ENCODE data around the gene LGSN. TPM values are rescaled to one million over a fixed set of nuclear protein-coding genes. Genes with fewer than 3 reads are reported as not detected.
"Not testable (repeated sequence)": the region's sequence is repeated elsewhere in the genome, so short reads cannot be mapped to it uniquely, and the experiment has no call there.

LGSN gene
- total RNA-seq (under 1 TPM; 0.08 to 0.14 TPM), polyA plus RNA-seq (not detected), total RNA-seq (0 to 0.89 (median 0.10) reads per million in 6 experiments)

GRCh38 chr6:63319939-63320338, at the start of gene LGSN:
TSS of gene LGSN (minus strand) at chr6:63319983. CDS start at chr6:63319943, 40 bp downstream.
- H3K27ac Mint-ChIP-seq = peak within 1 kb of the TSS in 1 of 10 donors; percentile 2
- DNase-seq (no peak), ATAC-seq (no peak)
- POLR2A ChIA-PET = no interaction called here
- H3K36me3 Mint-ChIP-seq = no peaks in the 10 kb centered on the region
- H3K4me1 Mint-ChIP-seq = no peaks in the 10 kb centered on the region
- H3K27me3 Mint-ChIP-seq = peaks cover 0 to 3% (median 0%) of the 10 kb centered on the region in 5 donors
- no peak within 1 kb of the TSS for H3K4me3 Mint-ChIP-seq
- H3K9me3 Mint-ChIP-seq = peaks cover 0 to 3% (median 0%) of the 10 kb centered on the region in 9 donors

GRCh38 chr6:63368347-63368746, 48.6 kb upstream of the LGSN start:
- Mint-ChIP-seq H3K27ac (no peak overlapping the region), H3K4me1 (peaks cover 0 to 1% (median 0%) of the 10 kb centered on the region in 4 donors), H3K27me3 (peaks cover 2 to 13% (median 3%) of the 10 kb centered on the region in 5 donors), H3K9me3 (peaks cover 0 to 30% (median 14%) of the 10 kb centered on the region in 9 donors), H3K36me3 (no peaks in the 10 kb centered on the region), H3K4me3 (no peak overlapping the region)
- DNase-seq = no peak
- no peak for ATAC-seq
- POLR2A ChIA-PET = no interaction called here

- H3K4me3 Mint-ChIP-seq, POLR2A ChIA-PET, H3K4me1 Mint-ChIP-seq, DNase-seq, H3K36me3 Mint-ChIP-seq, H3K27ac Mint-ChIP-seq, ATAC-seq: not testable (repeated sequence)
- peaks cover 0 to 40% (median 21%) of the 10 kb centered on the region in 9 donors for H3K9me3 Mint-ChIP-seq
- H3K27me3 Mint-ChIP-seq = peaks cover 3 to 25% (median 7%) of the 10 kb centered on the region in 5 donors
These were observed 42.8 kb upstream of the LGSN start for GRCh38 chr6:63362500-63363120.

- POLR2A ChIA-PET, H3K36me3 Mint-ChIP-seq, ATAC-seq, H3K4me3 Mint-ChIP-seq, DNase-seq, H3K27ac Mint-ChIP-seq: not testable (repeated sequence)
- Mint-ChIP-seq H3K27me3 (peaks cover 0 to 14% (median 5%) of the 10 kb centered on the region in 5 donors), H3K9me3 (peaks cover 0 to 19% (median 6%) of the 10 kb centered on the region in 9 donors), H3K4me1 (peaks cover 2 to 13% (median 7%) of the 10 kb centered on the region in 4 donors)
These were observed 37.6 kb upstream of the LGSN start for GRCh38 chr6:63357384-63357783.

- Mint-ChIP-seq H3K9me3 (peaks cover 0 to 16% (median 6%) of the 10 kb centered on the region in 9 donors), H3K4me3 (no peak overlapping the region), H3K36me3 (peaks cover 0 to 5% (median 0%) of the 10 kb centered on the region in 3 donors), H3K27ac (no peak overlapping the region), H3K4me1 (peaks cover 4 to 18% (median 11%) of the 10 kb centered on the region in 4 donors), H3K27me3 (peaks cover 5 to 18% (median 10%) of the 10 kb centered on the region in 5 donors)
- POLR2A ChIA-PET = no interaction called here
- DNase-seq = no peak
- ATAC-seq = no peak
These were observed 35.8 kb upstream of the LGSN start for GRCh38 chr6:63355632-63356031.

GRCh38 chr6:63353286-63353630, 33.5 kb upstream of the LGSN start:
- H3K4me3 Mint-ChIP-seq = no peak overlapping the region
- no peak for ATAC-seq

GRCh38 chr6:63352544-63353285, 32.9 kb upstream of the LGSN start:
- POLR2A ChIA-PET = no interaction called here
- H3K9me3 Mint-ChIP-seq = peaks cover 0 to 7% (median 0%) of the 10 kb centered on the region in 9 donors
- ATAC-seq (no peak), DNase-seq (no peak)
- peaks cover 4 to 18% (median 10%) of the 10 kb centered on the region in 5 donors for H3K27me3 Mint-ChIP-seq
- peaks cover 4 to 18% (median 11%) of the 10 kb centered on the region in 4 donors for H3K4me1 Mint-ChIP-seq
- H3K27ac Mint-ChIP-seq = peak overlapping the region in 1 of 10 donors; percentile 1
- H3K4me3 Mint-ChIP-seq = peak overlapping the region in 1 of 10 donors; percentile 53
- no peaks in the 10 kb centered on the region for H3K36me3 Mint-ChIP-seq

More at GRCh38 chr6:63353286-63353630, 33.5 kb upstream of the LGSN start:
- peaks cover 4 to 16% (median 10%) of the 10 kb centered on the region in 5 donors for H3K27me3 Mint-ChIP-seq
- H3K27ac Mint-ChIP-seq = peak overlapping the region in 1 of 10 donors; percentile 1
- peaks cover 0 to 7% (median 0%) of the 10 kb centered on the region in 9 donors for H3K9me3 Mint-ChIP-seq
- no peaks in the 10 kb centered on the region for H3K36me3 Mint-ChIP-seq
- POLR2A ChIA-PET = no interaction called here
- peaks cover 4 to 18% (median 11%) of the 10 kb centered on the region in 4 donors for H3K4me1 Mint-ChIP-seq
- no peak for DNase-seq

- no peak for DNase-seq
- POLR2A ChIA-PET = no interaction called here
- no peak for ATAC-seq
These were observed 32.3 kb upstream of the LGSN start for GRCh38 chr6:63352069-63352543.

GRCh38 chr6:63349401-63349800, 29.6 kb upstream of the LGSN start:
- no peak overlapping the region for H3K4me3 Mint-ChIP-seq
- ATAC-seq = no peak

More at GRCh38 chr6:63352069-63352543, 32.3 kb upstream of the LGSN start:
- H3K4me1 Mint-ChIP-seq = peaks cover 4 to 18% (median 11%) of the 10 kb centered on the region in 4 donors
- H3K36me3 Mint-ChIP-seq = no peaks in the 10 kb centered on the region
- peak overlapping the region in 1 of 10 donors; percentile 1 for H3K27ac Mint-ChIP-seq
- peak overlapping the region in 1 of 10 donors; percentile 53 for H3K4me3 Mint-ChIP-seq
- peaks cover 4 to 20% (median 10%) of the 10 kb centered on the region in 5 donors for H3K27me3 Mint-ChIP-seq
- H3K9me3 Mint-ChIP-seq = peaks cover 0 to 7% (median 0%) of the 10 kb centered on the region in 9 donors

GRCh38 chr6:63348836-63349235, 29.1 kb upstream of the LGSN start:
- Mint-ChIP-seq H3K4me1 (peaks cover 2 to 18% (median 11%) of the 10 kb centered on the region in 4 donors), H3K9me3 (no peaks in the 10 kb centered on the region), H3K36me3 (no peaks in the 10 kb centered on the region), H3K27ac (no peak overlapping the region), H3K27me3 (peaks cover 3 to 18% (median 10%) of the 10 kb centered on the region in 5 donors), H3K4me3 (no peak overlapping the region)
- ATAC-seq (no peak), DNase-seq (no peak)
- POLR2A ChIA-PET = no interaction called here

More at GRCh38 chr6:63349401-63349800, 29.6 kb upstream of the LGSN start:
- no peaks in the 10 kb centered on the region for H3K36me3 Mint-ChIP-seq
- peaks cover 0 to under 1% (median 0%) of the 10 kb centered on the region in 9 donors for H3K9me3 Mint-ChIP-seq
- H3K4me1 Mint-ChIP-seq = peaks cover 2 to 18% (median 11%) of the 10 kb centered on the region in 4 donors
- no peak for DNase-seq
- no peak overlapping the region for H3K27ac Mint-ChIP-seq
- peaks cover 3 to 20% (median 10%) of the 10 kb centered on the region in 5 donors for H3K27me3 Mint-ChIP-seq
- POLR2A ChIA-PET = no interaction called here

- POLR2A ChIA-PET = no interaction called here
- peaks cover 3 to 16% (median 10%) of the 10 kb centered on the region in 5 donors for H3K27me3 Mint-ChIP-seq
- no peaks in the 10 kb centered on the region for H3K36me3 Mint-ChIP-seq
- no peaks in the 10 kb centered on the region for H3K9me3 Mint-ChIP-seq
- ATAC-seq (no peak), DNase-seq (no peak)
- H3K4me3 Mint-ChIP-seq = no peak overlapping the region
- no peak overlapping the region for H3K27ac Mint-ChIP-seq
- peaks cover 2 to 8% (median 6%) of the 10 kb centered on the region in 4 donors for H3K4me1 Mint-ChIP-seq
These were observed 27.8 kb upstream of the LGSN start for GRCh38 chr6:63347599-63347998.

- POLR2A ChIA-PET = no interaction called here
- no peak overlapping the region for H3K27ac Mint-ChIP-seq
These were observed 26.5 kb upstream of the LGSN start for GRCh38 chr6:63346217-63346835.

More at GRCh38 chr6:63346217-63346835, 26.5 kb upstream of the LGSN start:
- ATAC-seq = no peak
- no peak for DNase-seq
- peaks cover 0 to 2% (median 0%) of the 10 kb centered on the region in 4 donors for H3K4me1 Mint-ChIP-seq
- no peak overlapping the region for H3K4me3 Mint-ChIP-seq
- H3K9me3 Mint-ChIP-seq = no peaks in the 10 kb centered on the region
- H3K27me3 Mint-ChIP-seq = peaks cover 0 to 13% (median 7%) of the 10 kb centered on the region in 5 donors
- H3K36me3 Mint-ChIP-seq = no peaks in the 10 kb centered on the region

Data from naive thymus-derived CD8-positive, alpha-beta T cell (primary cell).